GM21381 (cell line): ENCODE data around the gene COG7.
"Not testable (repeated sequence)": the region's sequence is repeated elsewhere in the genome, so short reads cannot be mapped to it uniquely, and the experiment has no call there.

Source experiments
- ATAC-seq: cut with Tn5 transposase; IDR thresholded peaks from one replicate; pipeline ENCODE4 v1.9.1; 2021; ENCODE audit warnings: mild to moderate bottlenecking, moderate library complexity; ENCODE audit not compliant: unreplicated experiment

The COG7 gene

DNA sequence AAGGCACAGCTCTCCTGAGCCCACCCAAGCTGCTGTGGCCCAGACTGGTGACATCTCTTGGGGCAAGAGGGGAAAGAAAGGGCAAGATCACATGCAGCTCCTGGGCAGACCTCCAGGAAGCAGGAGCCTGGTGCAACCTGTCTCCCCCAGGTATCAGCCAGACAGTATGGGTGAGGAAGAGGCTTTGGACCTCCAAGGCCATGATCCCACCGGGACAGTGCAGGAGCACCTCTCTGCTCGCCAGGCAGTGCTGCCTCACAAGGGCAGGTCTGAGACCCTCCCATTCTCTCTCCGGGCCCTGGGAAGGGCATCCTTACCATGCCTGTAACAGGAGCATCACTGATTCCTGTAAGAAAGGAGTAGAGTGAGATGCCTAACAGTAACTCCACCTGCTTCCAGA, 25.6 kb upstream of the COG7 start:
- no peak for ATAC-seq

DNA sequence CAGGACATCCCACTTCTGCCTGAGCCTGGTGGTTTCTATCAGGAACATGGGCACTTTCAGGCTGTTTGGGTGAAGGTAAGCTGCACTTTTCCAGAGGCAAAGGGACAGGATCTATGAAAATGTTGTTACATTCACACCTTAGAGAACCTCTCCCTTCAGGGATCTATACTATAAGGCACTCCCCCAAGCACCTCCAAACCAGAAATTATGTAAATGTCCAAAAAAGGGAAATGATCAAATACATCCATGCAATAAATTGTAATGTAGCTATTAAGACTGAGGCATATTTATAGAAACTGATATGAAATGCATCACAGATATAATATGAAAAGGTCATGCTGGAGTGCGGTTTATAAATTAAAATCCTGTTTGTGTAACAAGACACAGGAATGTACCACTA, 23.3 kb upstream of the COG7 start:
- ATAC-seq, result no peak

DNA sequence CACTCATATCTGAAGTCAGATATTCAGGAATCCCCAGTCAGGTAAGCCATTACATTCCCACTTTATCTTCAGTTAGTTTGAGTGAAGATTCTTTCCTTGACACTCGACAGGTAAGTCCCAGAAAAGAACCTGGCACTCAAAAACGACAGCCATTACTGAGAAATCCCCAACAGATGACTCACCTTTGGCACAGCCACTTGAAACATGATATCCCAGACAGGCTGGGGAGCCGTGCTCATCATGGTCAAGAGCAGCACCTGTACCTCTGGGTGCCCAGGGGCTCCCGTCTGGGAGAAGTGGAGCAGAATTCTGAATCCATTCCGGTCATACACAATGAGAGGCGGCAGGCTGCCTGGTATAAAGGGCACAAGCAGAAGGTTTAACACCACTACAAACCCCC, 16.8 kb upstream of the COG7 start:
- ATAC-seq, result no peak

DNA sequence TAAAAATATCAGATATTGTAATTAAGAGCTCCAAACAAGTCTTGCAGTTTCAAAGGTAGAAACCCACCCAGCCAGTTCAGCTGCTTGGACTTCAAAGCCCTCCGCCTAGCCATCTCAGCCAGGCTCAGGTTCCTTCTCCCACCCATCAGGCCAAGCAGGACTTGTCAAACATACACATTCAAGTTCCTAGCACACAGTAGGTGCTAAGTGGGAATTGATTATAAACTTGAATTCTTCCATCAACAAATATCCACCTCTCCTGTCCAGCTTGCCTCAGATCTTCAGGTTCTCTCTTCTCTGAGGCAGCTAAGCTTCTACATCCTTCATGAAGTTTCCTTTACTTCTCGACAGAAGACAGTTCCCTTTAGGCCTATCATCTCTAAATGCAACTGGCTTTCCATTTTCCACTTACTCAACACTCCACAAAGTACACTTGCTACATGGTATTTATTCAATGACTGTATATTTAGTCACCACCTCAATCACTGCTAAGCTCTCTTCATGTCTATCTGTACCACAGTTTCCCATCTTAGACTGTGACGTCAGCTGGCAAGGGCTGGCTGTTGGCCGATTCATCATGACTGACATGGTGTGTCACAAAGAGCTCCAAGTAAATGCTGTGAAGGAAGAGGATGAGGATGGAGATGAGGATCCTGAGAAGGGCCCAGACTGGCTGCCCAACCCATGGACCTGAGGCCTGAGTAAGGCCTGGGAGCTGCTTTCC, 13.3 kb upstream of the COG7 start:
- no peak for ATAC-seq

DNA sequence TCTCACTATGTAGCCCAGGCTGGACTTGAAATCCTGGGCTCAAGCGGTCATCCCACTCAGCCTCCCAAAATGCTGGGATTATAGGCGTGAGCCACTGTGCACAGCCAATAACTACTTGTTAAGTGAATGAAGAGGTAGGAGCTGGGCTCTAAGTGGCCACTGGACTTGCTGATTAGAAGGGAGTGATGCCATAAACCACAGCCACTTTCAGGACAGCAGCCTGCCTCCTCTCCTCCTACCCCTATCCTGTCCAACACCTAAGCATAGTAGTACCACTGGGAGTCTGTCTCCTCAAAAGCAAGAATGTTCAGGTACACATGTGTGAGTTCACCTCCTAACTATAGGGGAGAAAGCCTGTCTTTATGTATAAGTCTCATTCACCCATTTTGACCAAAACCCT, 12.2 kb upstream of the COG7 start:
- ATAC-seq, result no peak

DNA sequence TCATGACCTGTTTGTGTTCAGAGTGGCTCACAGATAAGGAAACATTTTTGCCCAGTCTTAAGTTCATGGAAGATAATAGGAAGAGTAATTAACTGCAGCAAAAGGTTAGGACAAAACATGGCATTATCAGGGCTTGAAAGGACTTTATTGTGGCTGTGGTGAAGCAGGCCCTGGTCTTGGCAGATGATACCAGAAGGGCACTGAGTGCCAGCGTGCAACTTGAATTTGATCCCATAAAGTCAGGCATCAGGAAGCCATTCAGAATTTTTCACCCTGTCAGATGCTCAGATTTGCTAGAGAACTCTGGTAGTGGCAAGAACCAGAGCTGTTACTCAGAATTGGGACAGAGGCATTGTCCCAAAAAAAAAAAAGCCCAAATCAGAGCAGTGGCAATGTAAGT, 11.2 kb upstream of the COG7 start:
- ATAC-seq, result no peak

DNA sequence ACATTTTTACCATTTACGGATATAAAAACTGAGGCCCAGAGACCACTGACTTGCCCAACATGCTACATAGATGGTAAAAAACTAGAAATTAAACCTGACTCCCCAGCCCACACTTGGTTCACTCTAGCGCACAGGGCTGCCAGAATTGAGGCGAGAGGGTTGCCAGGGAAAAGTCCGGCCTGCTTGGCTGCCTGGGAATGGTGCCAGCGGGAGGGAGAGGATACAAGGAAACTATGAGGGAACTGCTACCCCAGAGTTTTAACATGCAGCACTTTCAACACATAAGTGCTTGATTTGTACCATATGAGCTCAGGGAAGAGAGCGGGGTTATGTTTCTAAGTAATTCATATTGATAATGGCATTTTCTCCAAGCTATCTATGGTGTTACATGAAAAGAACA, 10.0 kb upstream of the COG7 start:
- ATAC-seq, result not testable (repeated sequence)

DNA sequence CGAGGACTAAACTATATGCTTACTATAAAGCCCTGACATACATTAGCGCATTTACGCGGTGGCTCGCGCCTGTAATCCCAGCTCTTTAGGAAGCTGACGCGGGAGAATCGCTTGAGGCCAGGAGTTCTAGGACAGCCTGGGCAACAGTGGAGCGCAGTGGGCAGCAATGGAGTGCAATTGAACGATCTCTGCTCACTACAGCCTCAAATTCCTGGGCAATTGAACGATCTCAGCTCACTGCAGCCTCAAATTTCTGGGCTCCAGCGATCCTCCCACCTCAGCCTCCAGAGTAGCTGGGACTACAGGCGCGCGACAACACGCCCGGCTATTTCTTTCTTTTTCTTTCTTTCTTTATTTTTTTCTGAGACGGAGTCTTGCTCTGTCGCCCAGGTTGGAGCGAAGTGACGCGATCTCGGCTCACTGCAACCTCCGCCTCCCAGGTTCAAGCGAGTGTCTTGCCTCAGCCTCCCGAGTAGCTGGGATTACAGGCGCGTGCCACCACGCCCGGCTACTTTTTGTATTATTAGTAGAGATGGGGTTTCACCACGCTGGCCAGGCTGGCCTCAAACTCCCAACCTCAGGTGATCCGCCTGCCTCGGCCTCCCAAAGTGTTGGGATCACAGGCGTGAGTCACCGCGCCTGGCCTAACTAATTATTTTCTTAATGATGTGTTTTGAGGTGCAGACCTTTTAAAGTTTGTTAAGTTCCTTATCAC, 506 bp upstream of the COG7 start:
- no peak for ATAC-seq

DNA sequence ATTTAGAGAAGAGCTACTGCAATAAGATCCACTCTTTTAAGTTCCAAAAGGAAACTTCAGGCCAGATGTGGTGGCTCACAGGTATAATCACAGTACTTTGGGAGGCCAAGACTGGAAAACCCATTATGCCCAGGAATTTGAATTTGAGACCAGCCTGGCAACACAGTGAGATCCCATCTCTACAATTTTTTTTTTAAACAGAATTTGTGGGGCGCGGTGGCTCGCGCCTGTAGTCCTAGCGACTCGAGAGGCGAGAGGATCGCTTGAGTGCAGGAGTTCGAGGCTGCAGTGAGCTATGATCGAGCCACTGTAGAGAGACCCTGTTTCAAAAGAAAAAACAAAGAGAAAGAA, 793 bp downstream of the COG7 start:
- no peak for ATAC-seq

DNA sequence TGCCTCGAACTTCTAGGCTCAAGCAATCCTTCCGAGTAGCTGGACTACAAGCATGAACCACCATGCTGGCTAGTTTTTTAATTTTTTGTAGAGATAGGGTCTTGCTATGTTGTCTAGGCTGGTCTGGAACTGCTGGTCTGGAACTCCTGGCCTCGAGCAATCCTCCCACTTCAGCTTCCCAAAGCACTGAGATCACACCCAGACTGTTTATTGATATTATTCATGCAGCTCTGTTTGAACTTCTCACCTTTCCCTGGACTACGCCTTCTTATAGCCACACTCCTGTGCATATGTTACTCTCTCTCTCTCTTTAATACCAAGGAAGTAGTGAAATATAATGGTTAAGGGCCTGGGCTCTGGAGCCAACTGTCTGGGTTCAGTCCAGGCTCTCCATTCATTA, 4.6 kb downstream of the COG7 start:
- ATAC-seq, result no peak

DNA sequence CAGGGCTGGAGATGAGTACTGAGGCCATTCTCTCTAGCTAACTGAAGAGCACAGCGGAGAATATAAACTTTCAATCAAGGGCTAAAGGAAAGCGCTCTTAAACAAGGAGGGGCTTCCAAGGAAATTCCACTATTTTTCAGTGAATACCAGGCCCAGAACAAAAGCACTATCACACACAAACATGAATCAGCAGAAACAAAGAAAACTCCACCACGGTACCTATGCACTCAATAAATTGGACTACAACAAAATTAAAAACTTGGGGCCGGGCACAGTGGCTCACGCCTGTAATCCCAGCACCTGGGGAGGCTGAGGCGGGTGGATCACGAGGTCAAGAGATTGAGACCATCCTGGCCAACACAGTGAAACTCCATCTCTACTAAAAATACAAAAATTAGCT, 15.4 kb downstream of the COG7 start:
- ATAC-seq, result not testable (repeated sequence)

DNA sequence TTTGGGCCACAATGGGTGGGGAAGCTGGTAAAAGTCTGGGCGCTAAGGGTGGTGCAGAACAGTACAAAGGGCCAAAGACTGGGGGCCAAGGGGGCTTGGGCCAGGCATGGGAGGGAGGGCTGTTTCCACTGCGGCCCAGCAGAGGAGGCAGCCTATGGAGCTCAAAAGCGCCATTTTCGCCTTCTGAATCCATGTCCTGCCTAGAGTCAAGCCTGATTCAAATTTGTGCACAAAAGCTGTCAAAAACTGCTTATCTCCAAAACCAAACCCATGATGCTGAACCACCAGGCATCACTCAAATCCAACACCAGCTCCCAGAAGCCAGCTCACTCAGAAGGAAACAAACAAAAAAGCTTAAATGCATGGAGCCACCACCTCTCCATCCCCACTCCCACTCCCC, 16.0 kb downstream of the COG7 start:
- no peak for ATAC-seq

DNA sequence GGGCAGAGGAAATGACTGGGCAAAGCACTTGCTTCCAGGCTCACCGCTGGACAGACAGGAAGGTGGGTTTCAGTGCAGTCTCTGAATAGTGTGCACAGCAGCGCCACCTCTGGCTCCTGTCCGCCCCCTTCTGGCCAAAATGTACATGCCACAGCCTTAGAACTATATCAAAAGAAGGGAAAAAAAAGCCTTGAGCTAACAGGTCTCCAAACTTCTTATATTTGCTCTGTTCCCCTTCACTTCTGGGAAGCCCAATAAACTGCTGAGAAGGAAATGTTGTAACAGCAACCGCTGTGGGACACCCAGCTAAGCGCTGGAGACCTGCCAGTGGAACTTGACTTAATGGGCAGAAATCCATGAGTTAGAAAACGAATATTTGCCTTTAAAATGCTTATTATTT, 17.5 kb downstream of the COG7 start:
- ATAC-seq, result no peak

DNA sequence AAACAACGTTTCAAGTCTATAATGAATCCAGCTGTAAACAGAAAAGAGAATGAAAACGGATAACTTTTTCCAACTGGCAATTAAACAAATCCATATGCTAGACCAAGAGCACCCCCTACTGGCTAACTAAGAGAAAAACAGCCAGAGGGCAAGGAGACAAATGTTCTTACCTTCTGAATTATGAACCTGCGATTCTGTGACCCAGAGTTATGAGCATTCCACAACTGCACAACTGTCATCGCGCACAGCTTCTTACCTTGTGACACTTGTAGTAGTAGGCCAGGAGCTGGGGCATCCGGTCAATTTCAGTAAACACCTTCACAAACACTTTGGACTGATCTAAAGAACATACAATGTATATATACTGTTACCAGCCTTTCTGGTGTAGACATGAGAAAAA, 18.6 kb downstream of the COG7 start:
- ATAC-seq, result no peak

DNA sequence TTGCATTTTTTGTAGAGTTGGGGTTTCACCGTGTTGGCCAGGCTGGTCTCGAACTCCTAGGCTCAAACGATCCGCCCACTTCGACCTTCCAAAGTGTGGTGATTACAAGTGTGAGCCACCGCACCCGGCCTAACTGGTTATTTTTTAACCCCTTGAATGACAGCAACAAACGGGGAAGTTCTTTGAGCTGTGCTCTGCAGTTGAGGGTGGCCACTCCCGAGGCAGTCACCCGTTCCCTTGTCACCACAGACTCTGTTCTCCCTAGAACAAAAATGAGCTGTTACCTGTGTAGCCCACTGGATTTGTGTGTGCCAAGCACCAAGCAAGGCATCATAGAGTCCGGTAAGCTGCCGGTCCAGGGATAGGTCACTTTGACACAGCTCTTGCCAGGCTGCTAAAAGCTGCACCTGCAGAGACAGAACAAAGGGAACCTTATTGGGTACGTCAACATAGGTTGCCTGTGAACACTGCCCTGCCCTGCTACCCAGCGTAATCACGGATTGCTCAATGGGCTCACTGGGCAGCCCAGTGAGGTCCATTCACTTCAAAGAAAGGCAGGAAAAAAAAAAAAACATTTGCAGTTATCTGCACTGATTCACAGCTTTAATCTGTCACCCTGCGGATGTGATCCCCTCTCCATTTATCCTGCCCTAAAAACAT, 19.6 kb downstream of the COG7 start:
- ATAC-seq, result no peak

DNA sequence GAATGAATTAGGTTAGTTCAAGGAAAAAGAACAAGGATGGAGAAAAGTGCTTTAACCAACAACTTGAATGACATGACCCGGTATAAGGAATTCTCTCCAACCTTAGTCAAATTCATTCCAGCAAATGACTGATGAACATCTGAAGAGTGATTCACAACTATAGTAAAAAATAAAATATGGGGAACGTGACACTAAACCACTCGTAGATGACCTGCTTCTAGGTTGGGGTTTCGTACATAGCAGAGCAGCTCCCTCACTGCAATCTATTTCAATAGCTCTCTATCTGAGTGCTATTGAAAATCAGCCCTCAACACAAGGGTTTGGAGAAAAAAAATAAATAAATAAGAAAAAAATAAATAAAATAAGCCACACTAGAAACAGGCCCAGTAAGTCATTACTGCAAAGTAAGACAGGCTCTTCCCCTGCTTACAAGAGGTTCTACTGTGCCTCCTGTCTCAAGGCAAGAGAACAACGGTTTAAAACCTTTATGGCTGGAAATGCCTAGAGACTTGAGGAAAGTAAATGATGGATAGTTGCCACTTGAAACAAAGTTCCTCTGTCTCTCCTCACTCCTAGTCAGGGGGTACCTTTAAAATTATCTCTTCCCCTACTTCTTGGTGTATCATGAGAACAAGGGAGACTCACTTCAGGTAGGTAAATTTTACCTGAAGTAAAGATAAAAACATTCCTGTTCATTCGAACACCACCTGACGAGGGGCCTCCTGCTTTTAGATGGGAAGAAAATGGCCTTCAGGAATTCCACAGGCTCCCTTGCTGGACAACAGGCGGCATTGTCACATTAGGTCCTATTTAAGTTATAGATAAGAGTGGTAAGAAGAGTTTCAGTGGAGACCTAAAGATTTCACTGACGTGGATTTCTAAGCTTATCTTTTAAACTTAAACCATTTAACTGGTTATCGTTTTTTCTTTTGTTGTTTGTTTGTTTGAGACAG, 20.5 kb downstream of the COG7 start:
- ATAC-seq, result no peak

DNA sequence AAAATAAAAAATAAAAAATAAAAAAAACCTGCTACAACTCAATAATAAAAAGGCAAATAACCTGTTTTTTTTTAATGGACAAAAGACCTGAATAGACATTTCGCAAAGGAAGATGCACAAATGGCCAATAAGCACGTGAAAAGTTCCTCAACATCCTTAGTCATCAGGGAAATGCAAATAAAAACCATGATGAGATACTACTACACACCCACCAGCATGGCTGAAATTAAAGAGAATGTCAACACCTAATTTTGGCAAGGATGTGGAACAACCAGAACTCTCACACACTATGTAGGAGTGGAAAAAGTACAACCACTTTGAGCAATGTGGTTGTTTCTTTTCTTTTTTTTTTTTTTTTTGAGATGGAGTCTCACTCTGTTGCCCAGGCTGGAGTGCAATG, 24.6 kb downstream of the COG7 start:
- no peak for ATAC-seq

DNA sequence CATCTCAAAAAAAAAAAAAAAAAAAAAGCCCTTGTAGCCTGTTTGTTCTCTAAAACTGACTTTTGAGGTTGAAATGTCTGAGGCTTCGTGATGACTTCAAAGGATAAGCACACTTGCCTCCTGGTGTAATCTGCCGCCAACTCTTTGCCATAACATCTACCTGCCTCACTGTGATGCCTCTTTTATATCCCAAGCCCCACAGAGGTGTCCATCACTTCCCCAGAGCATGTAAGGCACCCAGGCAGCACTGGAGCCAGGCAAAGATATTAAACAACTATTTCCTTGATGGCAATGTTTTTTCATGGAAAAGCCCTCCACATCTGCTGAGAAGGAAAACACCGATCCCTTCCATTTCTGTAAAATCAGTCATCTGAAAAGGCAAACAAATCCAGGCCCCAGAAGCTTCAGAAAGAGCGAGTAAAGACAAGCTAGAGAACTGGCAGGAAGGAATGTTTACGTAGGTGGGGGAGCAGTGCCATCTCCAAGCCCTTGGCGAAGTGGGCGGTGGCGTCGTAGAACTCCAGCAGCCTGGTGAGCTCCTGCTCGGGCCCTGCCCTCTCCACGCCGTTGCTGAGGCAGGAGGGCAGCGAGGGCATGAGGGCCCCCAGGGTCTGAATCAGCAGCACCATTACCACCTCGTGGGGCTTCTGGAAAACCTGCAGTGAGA, 28.6 kb downstream of the COG7 start:
- ATAC-seq, result no peak

DNA sequence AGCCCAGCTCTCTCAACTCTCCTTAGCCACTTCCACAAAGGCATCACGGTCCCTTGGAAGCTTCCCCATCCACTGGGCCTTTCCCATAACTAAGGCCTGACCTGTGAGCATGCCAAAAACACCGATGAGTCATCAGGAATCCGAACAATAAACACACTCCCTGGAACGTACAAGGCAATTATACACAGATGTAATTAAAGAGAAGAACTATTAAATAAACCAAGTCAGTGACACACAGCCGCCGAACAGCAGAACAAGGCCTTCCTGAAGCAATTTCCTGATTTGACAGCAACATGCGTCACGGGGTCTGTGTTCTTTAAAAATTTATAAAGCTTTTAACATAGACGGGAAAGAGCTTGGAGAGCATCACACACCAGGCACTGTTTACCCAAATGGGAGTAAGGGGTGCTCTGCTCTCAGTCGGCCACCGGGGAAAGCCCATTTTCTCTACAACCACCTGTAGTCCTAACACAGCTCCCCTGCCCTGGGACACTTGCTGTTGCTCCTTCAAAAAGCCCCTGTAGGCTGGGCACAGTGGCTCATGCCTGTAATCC, 29.4 kb downstream of the COG7 start:
- ATAC-seq, result no peak

DNA sequence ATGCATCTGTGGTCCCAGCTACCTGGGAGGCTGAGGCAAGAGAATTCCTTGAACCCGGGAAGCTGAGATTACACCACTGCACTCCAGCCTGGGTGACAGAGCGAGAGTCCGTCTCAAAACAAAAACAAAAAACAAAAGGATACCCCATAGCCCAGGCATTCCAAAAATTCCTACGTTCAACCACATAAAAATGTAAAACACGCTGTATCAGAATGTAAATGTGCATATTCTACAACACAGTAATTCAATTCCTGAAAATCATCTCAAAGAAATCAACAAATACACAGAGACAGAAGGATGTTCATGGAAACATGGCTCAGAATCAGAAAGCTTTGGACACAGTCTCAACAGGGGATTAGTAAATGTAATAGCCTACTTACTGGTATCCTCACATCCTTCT, 33.0 kb downstream of the COG7 start:
- no peak for ATAC-seq
